Kidney epithelial cell (primary cell): ENCODE measurements around the gene DYRK1A. TPM values are rescaled to one million over a fixed set of nuclear protein-coding genes. Genes with fewer than 3 reads are reported as not detected.

Experiments
- DNase-seq: peaks from one replicate; pipeline ENCODE4 v3.0.0-alpha.2; 2010; ENCODE audit warnings: low read depth
- H3K27me3 ChIP-seq: 2 replicates; pipeline ENCODE4 v1.6.0; 2011; ENCODE audit warnings: low read length; ENCODE audit not compliant: control insufficient read depth, insufficient read depth
- H3K36me3 ChIP-seq: 2 replicates; pipeline ENCODE4 v1.5.1; 2011; ENCODE audit warnings: low read length; ENCODE audit not compliant: control insufficient read depth, insufficient read depth
- H3K4me3 ChIP-seq: 2 replicates; pipeline ENCODE4 v1.5.1; 2011; ENCODE audit warnings: low read depth, mild to moderate bottlenecking, control low read depth, low read length
- CTCF ChIP-seq: IDR thresholded peaks from 2 replicates; pipeline ENCODE4 v1.5.1; 2011; ENCODE audit warnings: mild to moderate bottlenecking, moderate library complexity, low read length, control low read depth, inconsistent platforms; ENCODE audit not compliant: insufficient read depth, poor library complexity, severe bottlenecking
- total RNA-seq: library from RNA; depleted of rRNA; stranded (reverse); fragments of >200 nt; gene quantifications from 2 replicates; pipeline ENCODE4 v1.2.3, GENCODE V29; 2015

DYRK1A gene
- total RNA-seq, 1 donor from 2014 or later = 53.1 TPM

- DNase-seq = no peak
- no peak for TF ChIP-seq CTCF
- H3K4me3 ChIP-seq = peak overlapping the region; percentile 79
- H3K27me3 ChIP-seq = no peaks in the 10 kb centered on the region
- no peaks in the 10 kb centered on the region for H3K36me3 ChIP-seq
Observed at GRCh38 chr21:37367336-37367702, 746 bp downstream of the DYRK1A start.

GRCh38 chr21:37367703-37368540 lies 1.3 kb downstream of the DYRK1A start:
- H3K27me3 ChIP-seq = no peaks in the 10 kb centered on the region
- no peak for DNase-seq
- H3K4me3 ChIP-seq = peak overlapping the region; percentile 79
- no peaks in the 10 kb centered on the region for H3K36me3 ChIP-seq
- TF ChIP-seq CTCF = no peak

- Histone ChIP-seq H3K27me3 (no peaks in the 10 kb centered on the region), H3K36me3 (no peaks in the 10 kb centered on the region), H3K4me3 (peak overlapping the region; percentile 79)
- no peak for DNase-seq
- no peak for TF ChIP-seq CTCF
Observed at GRCh38 chr21:37368541-37369279, 2.1 kb downstream of the DYRK1A start.

- Histone ChIP-seq H3K27me3 (no peaks in the 10 kb centered on the region), H3K4me3 (peak overlapping the region; percentile 14), H3K36me3 (no peaks in the 10 kb centered on the region)
- no peak for TF ChIP-seq CTCF
- no peak for DNase-seq
Observed at GRCh38 chr21:37369307-37369854, 2.8 kb downstream of the DYRK1A start.

GRCh38 chr21:37370152-37371040 lies 3.8 kb downstream of the DYRK1A start:
- DNase-seq = no peak
- TF ChIP-seq CTCF = no peak
- Histone ChIP-seq H3K4me3 (no peak overlapping the region), H3K36me3 (no peaks in the 10 kb centered on the region), H3K27me3 (no peaks in the 10 kb centered on the region)
